Common myeloid progenitor, CD34-positive (primary cell): ENCODE results near the gene EIF4E2.

Experiments
- CTCF ChIA-PET: fragments of 350-600 bp; sonication (Branson Sonifier 250); formaldehyde crosslinking; loops from one replicate; lab custom pipeline; 2021; ENCODE audit warnings: antibody characterized with exemption; lab: Charles Lee
- POLR2A ChIA-PET: fragments of 350-600 bp; sonication (Branson Sonifier 250); formaldehyde crosslinking; loops from one replicate; lab custom pipeline; 2021; ENCODE audit warnings: antibody characterized with exemption; lab: Charles Lee
- DNase-seq, 3 donors: peaks; one replicate each; pipeline versions ENCODE4 v3.0.0 to v3.0.0-alpha.2; 2013
- H3K27ac ChIP-seq, 2 experiments: 1 replicate in 1 of 2; 2 replicates in 1 of 2; pipeline ENCODE4 v1.7.0; 2013; ENCODE audit warnings: inconsistent platforms in 2 of 2, low read length in 2 of 2, mild to moderate bottlenecking in 2 of 2, low read depth in 1 of 2, moderate library complexity in 1 of 2; ENCODE audit not compliant: severe bottlenecking in 2 of 2, insufficient read depth in 1 of 2, poor library complexity in 1 of 2
- H3K27me3 ChIP-seq, 5 experiments: replicated peaks in 2 of 5; 1 replicate in 3 of 5; 2 replicates in 2 of 5; pipeline versions ENCODE4 v1.6.1 to v1.7.0; 2013; ENCODE audit warnings: low read length in 4 of 5, mild to moderate bottlenecking in 2 of 5, moderate library complexity in 2 of 5, inconsistent platforms in 1 of 5; ENCODE audit not compliant: insufficient read depth in 5 of 5, control insufficient read depth in 4 of 5
- H3K36me3 ChIP-seq, 4 experiments: 1 replicate in 2 of 4; 2 replicates in 2 of 4; pipeline versions ENCODE4 v1.6.1 to v1.7.0; 2013; ENCODE audit warnings: low read length in 3 of 4, control low read depth in 1 of 4, mild to moderate bottlenecking in 1 of 4; ENCODE audit not compliant: control insufficient read depth in 4 of 4, insufficient read depth in 4 of 4
- H3K4me1 ChIP-seq, 4 experiments: 1 replicate in 3 of 4; 2 replicates in 1 of 4; pipeline versions ENCODE4 v1.6.1 to v1.7.1; 2013; ENCODE audit warnings: low read length in 3 of 4, mild to moderate bottlenecking in 3 of 4, control low read depth in 1 of 4, inconsistent platforms in 1 of 4, moderate library complexity in 1 of 4; ENCODE audit not compliant: control insufficient read depth in 4 of 4, insufficient read depth in 4 of 4; ENCODE audit errors: control extremely low read depth in 1 of 4
- H3K4me3 ChIP-seq, 7 experiments: 1 replicate in 4 of 7; 2 replicates in 3 of 7; pipeline versions ENCODE4 v1.5.1 to v1.7.0; 2013; ENCODE audit warnings: mild to moderate bottlenecking in 7 of 7, low read length in 6 of 7, moderate library complexity in 6 of 7, inconsistent platforms in 2 of 7, low read depth in 2 of 7, control low read depth in 1 of 7; ENCODE audit not compliant: insufficient read depth in 4 of 7, control insufficient read depth in 1 of 7; ENCODE audit errors: extremely low read depth in 1 of 7
- H3K9me3 ChIP-seq, 5 experiments: 1 replicate in 4 of 5; 2 replicates in 1 of 5; pipeline versions ENCODE4 v1.6.1 to v1.7.1; 2013; ENCODE audit warnings: low read length in 4 of 5, mild to moderate bottlenecking in 2 of 5, inconsistent platforms in 1 of 5, low read depth in 1 of 5, moderate library complexity in 1 of 5; ENCODE audit not compliant: control insufficient read depth in 4 of 5, insufficient read depth in 2 of 5; ENCODE audit errors: control extremely low read depth in 1 of 5
- WGBS: methylation state at CpG from one replicate; pipeline ENCODE4 v1.1.5; 2013; ENCODE audit not compliant: insufficient coverage; 5-methylcytosine and 5-hydroxymethylcytosine counted together

Gene EIF4E2

DNA sequence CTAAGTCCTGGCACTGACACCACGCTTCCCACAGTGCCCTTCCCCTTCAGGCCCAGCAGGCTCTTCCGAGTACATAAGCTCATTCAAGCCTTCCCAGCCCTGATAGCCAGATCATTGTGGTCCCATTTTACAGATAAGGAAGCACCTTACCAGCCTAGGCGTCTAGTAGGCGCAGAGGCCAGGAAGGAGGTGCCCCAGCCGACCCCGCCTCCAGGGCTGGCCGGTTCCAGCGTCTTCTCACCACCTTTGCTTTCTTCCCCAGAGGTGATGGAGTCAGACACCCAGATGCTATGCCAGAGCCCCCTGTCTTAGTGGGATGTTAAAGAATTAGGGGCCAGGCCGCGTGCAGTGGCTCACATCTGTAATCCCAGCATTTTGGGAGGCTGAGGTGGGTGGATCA lies 54.0 kb downstream of the EIF4E2 start:
- 93% methylated on average over 9 of the region's 10 CpGs for WGBS
- no peaks in the 10 kb centered on the region for H3K9me3 ChIP-seq
- peaks cover 0 to 10% (median 5%) of the 10 kb centered on the region in 4 experiments for H3K4me1 ChIP-seq
- no peak overlapping the region for H3K27ac ChIP-seq
- DNase-seq: no peak
- H3K4me3 ChIP-seq: no peak overlapping the region
- CTCF ChIA-PET: no interaction called here
- POLR2A ChIA-PET: no interaction called here
- H3K27me3 ChIP-seq: no peaks in the 10 kb centered on the region
- no peaks in the 10 kb centered on the region for H3K36me3 ChIP-seq

DNA sequence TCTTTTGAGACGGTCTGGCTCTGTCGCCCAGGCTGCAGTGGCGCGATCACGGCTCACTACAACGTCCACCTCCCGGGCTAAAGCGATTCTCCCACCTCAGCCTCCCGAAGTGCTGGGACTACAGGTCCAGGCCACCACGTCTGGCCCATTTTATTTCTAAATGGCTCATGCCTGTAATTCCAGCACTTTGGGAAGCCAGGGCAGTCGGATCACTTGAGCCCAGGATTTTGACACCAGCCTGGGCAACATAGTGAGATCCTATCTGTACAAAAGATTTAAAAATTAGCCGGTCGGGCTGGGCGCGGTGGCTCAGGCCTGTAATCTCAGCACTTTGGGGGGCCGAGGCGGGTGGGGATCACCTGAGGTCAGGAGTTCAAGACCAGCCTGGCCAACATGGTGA lies 56.5 kb downstream of the EIF4E2 start:
- no peak overlapping the region for H3K27ac ChIP-seq
- ChIA-PET CTCF (interaction anchor here (1.1 kb wide), 1 partner anchor 66 kb away, joined by 3 read pairs; no protein-coding TSS in a partner anchor), POLR2A (interaction anchor here (0.7 kb wide), 1 partner anchor 903 kb away, joined by 10 read pairs; no protein-coding TSS in a partner anchor)
- H3K4me3 ChIP-seq: no peak overlapping the region
- H3K4me1 ChIP-seq: peaks cover 0 to 10% (median 5%) of the 10 kb centered on the region in 4 experiments
- H3K36me3 ChIP-seq: no peaks in the 10 kb centered on the region
- no peak for DNase-seq
- H3K27me3 ChIP-seq: no peaks in the 10 kb centered on the region
- WGBS: 94% methylated on average over 17 of the region's 17 CpGs
- H3K9me3 ChIP-seq: no peaks in the 10 kb centered on the region

GRCh38 chr2:232609607-232610006 lies 59.1 kb downstream of the EIF4E2 start:
- Histone ChIP-seq H3K27me3 (no peaks in the 10 kb centered on the region), H3K4me1 (peaks cover 0 to 10% (median 5%) of the 10 kb centered on the region in 4 experiments), H3K4me3 (no peak overlapping the region), H3K27ac (no peak overlapping the region), H3K36me3 (no peaks in the 10 kb centered on the region), H3K9me3 (no peaks in the 10 kb centered on the region)
- no peak for DNase-seq
- CTCF ChIA-PET: interaction anchor here (1.9 to 2.1 kb wide), 2 partner anchors 15 to 57 kb away, joined by 8 read pairs; no protein-coding TSS in a partner anchor
- POLR2A ChIA-PET: no interaction called here
- WGBS: 94% methylated on average over 4 of the region's 8 CpGs

DNA sequence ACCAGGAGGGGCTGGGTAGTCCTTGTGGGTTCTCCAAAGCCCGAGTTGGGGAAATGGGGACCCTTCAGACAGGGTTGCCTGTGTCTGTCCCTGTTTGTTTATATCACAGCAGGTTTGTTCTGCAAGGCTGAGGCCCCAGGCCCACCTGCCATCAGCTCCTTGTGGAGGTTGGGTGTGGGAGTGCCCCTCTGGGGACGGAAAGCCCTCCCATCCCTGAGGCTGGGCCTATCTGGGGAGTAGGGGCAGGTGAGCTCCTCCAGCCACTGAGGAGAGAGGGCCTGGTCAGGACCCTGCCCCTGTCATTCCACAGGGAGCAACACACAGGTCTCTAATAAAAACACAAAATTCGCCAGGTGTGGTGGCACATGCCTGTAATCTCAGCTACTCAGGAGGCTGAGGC lies 59.6 kb downstream of the EIF4E2 start:
- H3K27ac ChIP-seq: no peak overlapping the region
- POLR2A ChIA-PET: no interaction called here

DNA sequence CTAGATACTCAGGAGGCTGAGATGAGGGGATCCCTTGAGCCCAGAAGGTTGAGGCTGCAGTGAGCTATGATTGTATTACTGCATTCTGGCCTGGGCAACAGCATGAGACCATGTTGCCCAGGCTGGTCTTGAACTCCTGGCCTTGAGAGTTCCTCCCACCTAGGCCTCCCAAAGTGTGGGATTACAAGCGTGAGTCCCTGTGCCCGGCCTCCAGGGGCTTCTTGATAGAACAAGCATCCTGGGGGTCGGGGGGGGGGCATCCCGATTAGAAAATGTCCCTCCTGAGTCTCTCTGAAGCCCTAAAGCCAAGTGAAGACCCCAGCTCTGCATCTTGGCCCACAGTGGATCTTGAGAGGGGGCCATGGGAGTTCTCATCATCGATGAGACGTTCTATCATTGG lies 60.6 kb downstream of the EIF4E2 start:
- H3K4me1 ChIP-seq: peaks cover 0 to 4% (median 2%) of the 10 kb centered on the region in 4 experiments
- H3K9me3 ChIP-seq: no peaks in the 10 kb centered on the region
- no peaks in the 10 kb centered on the region for H3K27me3 ChIP-seq
- DNase-seq: no peak
- no peaks in the 10 kb centered on the region for H3K36me3 ChIP-seq
- ChIA-PET CTCF (interaction anchor here (1.1 to 2.1 kb wide), 4 partner anchors 13 to 78 kb away, joined by 3 to 8 read pairs (median 6); no protein-coding TSS in a partner anchor), POLR2A (no interaction called here)
- WGBS: 96% methylated on average over 6 of the region's 6 CpGs
- no peak overlapping the region for H3K4me3 ChIP-seq
- H3K27ac ChIP-seq: no peak overlapping the region

More for the DNA sequence above, 59.6 kb downstream of the EIF4E2 start:
- DNase-seq: no peak
- CTCF ChIA-PET: interaction anchor here (1.4 to 2.1 kb wide), 3 partner anchors 14 to 79 kb away, joined by 3 to 8 read pairs (median 8); no protein-coding TSS in a partner anchor
- no peaks in the 10 kb centered on the region for H3K9me3 ChIP-seq
- no peaks in the 10 kb centered on the region for H3K27me3 ChIP-seq
- H3K36me3 ChIP-seq: no peaks in the 10 kb centered on the region
- H3K4me3 ChIP-seq: no peak overlapping the region
- WGBS: 93% methylated on average over 2 of the region's 3 CpGs
- H3K4me1 ChIP-seq: peaks cover 0 to 10% (median 5%) of the 10 kb centered on the region in 4 experiments

GRCh38 chr2:232611559-232612218 lies 61.2 kb downstream of the EIF4E2 start:
- Histone ChIP-seq H3K36me3 (no peaks in the 10 kb centered on the region), H3K9me3 (no peaks in the 10 kb centered on the region), H3K4me1 (no peaks in the 10 kb centered on the region), H3K27me3 (no peaks in the 10 kb centered on the region), H3K4me3 (no peak overlapping the region), H3K27ac (no peak overlapping the region)
- ChIA-PET CTCF (interaction anchor here (0.9 to 1.9 kb wide), 6 partner anchors 8 to 78 kb away, joined by 3 to 8 read pairs (median 3); no protein-coding TSS in a partner anchor), POLR2A (no interaction called here)
- DNase-seq: peak; percentile 41 to 56 (median 49)
- 36% methylated on average over 8 of the region's 9 CpGs for WGBS

- peak in 2 of 3 donors; percentile 17 to 48 for DNase-seq
- POLR2A ChIA-PET: no interaction called here
- WGBS: 88% methylated on average over 3 of the region's 3 CpGs
- H3K9me3 ChIP-seq: no peaks in the 10 kb centered on the region
- no peaks in the 10 kb centered on the region for H3K27me3 ChIP-seq
- no peak overlapping the region for H3K4me3 ChIP-seq
- no peaks in the 10 kb centered on the region for H3K4me1 ChIP-seq
- no peaks in the 10 kb centered on the region for H3K36me3 ChIP-seq
- CTCF ChIA-PET: interaction anchor here (1.3 kb wide), 1 partner anchor 106 kb away, joined by 3 read pairs; no protein-coding TSS in a partner anchor
- no peak overlapping the region for H3K27ac ChIP-seq
Observed at GRCh38 chr2:232613538-232614134, 63.1 kb downstream of the EIF4E2 start.
